GM12864 (cell line): Measurements from ENCODE around the gene PDZD2.
"Not testable (repeated sequence)": the region's sequence is repeated elsewhere in the genome, so short reads cannot be mapped to it uniquely, and the experiment has no call there.

Experiments used
- DNase-seq: peaks from one replicate; pipeline ENCODE4 v3.0.0-alpha.2; 2011; ENCODE audit warnings: low read depth
- H3K4me3 ChIP-seq: 2 replicates; pipeline ENCODE4 v1.5.1; 2011; ENCODE audit warnings: mild to moderate bottlenecking, low read depth, low read length, control low read depth
- TF ChIP-seq, protein P1 (sequence below): IDR thresholded peaks from 2 replicates; pipeline ENCODE4 v1.5.1; 2011; ENCODE audit warnings: low read depth, mild to moderate bottlenecking, moderate library complexity, low read length, control low read depth, inconsistent platforms; ENCODE audit errors: missing control alignments

Gene PDZD2

GRCh38 chr5:31966936-31967335 lies 328.0 kb downstream of the PDZD2 start:
- TF ChIP-seq, protein P1, sequence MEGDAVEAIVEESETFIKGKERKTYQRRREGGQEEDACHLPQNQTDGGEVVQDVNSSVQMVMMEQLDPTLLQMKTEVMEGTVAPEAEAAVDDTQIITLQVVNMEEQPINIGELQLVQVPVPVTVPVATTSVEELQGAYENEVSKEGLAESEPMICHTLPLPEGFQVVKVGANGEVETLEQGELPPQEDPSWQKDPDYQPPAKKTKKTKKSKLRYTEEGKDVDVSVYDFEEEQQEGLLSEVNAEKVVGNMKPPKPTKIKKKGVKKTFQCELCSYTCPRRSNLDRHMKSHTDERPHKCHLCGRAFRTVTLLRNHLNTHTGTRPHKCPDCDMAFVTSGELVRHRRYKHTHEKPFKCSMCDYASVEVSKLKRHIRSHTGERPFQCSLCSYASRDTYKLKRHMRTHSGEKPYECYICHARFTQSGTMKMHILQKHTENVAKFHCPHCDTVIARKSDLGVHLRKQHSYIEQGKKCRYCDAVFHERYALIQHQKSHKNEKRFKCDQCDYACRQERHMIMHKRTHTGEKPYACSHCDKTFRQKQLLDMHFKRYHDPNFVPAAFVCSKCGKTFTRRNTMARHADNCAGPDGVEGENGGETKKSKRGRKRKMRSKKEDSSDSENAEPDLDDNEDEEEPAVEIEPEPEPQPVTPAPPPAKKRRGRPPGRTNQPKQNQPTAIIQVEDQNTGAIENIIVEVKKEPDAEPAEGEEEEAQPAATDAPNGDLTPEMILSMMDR = no peak
- no peak overlapping the region for H3K4me3 ChIP-seq
- no peak for DNase-seq

GRCh38 chr5:31967461-31967860 lies 328.5 kb downstream of the PDZD2 start:
- no peak for DNase-seq
- TF ChIP-seq, protein P1 = no peak
- H3K4me3 ChIP-seq = no peak overlapping the region

DNA sequence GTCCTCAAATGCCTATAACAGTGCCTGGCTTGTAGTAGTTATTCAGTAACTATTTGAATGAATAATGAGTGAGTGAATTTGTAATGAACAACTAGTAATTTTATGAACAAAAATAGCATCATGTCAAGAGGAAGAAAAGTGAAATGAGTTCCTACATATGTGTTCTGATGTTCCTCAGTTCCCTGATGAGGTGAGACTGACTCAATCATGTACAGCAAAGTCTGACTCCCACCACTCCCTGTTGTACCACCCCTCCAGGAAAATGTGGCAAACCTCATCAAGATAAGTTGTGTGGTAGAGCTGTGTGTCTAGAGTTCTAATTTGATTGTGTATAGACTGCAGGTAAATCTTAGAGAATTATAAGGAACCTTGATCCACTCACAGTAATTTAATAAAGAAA lies 333.6 kb downstream of the PDZD2 start:
- TF ChIP-seq, protein P1 = no peak
- no peak overlapping the region for H3K4me3 ChIP-seq
- DNase-seq = no peak

- not testable (repeated sequence) for DNase-seq, H3K4me3 ChIP-seq
These were observed 336.3 kb downstream of the PDZD2 start for GRCh38 chr5:31975189-31975612.

DNA sequence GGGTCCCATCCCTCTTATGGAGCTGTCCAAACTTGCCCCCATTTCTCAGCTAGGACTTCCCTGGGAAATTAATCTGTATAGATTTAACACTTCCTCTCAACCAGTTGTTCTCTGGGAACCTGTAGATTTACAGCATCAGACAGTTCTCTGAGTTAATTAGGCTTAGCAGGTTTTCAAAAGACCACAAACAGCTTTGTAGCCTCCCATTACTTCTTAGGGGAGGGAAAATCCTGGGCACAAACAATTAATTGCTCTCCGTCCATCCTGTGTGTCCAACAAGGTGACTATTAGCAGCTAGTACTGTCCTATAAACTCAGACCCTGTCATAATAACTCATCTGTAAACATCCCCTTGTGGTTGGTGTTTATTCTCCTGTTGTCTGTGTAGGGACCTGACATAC lies 337.2 kb downstream of the PDZD2 start:
- DNase-seq = no peak
- TF ChIP-seq, protein P1 = no peak

GRCh38 chr5:31981361-31981945 lies 342.5 kb downstream of the PDZD2 start:
- TF ChIP-seq, protein P1 = no peak
- H3K4me3 ChIP-seq = no peak overlapping the region
- no peak for DNase-seq

More for the DNA sequence above, 337.2 kb downstream of the PDZD2 start:
- H3K4me3 ChIP-seq = no peak overlapping the region

GRCh38 chr5:31982027-31982426 lies 343.1 kb downstream of the PDZD2 start:
- DNase-seq = no peak
- no peak overlapping the region for H3K4me3 ChIP-seq
- TF ChIP-seq, protein P1 = no peak

- TF ChIP-seq, protein P1 = no peak
- DNase-seq = no peak
- no peak overlapping the region for H3K4me3 ChIP-seq
These were observed 343.7 kb downstream of the PDZD2 start for GRCh38 chr5:31982621-31983020.
